GM18499 (cell line): ENCODE data around the gene CFAP68.
A peak's percentile ranks its signal among the peaks of the same experiment; 100 is the strongest.
"Not testable (repeated sequence)": the region's sequence is repeated elsewhere in the genome, so short reads cannot be mapped to it uniquely, and the experiment has no call there.

Experiments
- ATAC-seq: cut with Tn5 transposase; IDR thresholded peaks from one replicate; pipeline ENCODE4 v1.9.1; 2021; ENCODE audit warnings: moderate number of reproducible peaks; ENCODE audit not compliant: insufficient read depth, unreplicated experiment

The CFAP68 gene

GRCh38 chr11:111916768-111917167 lies 37.4 kb downstream of the CFAP68 start:
- no peak for ATAC-seq

GRCh38 chr11:111917312-111917711 lies 38.0 kb downstream of the CFAP68 start:
- ATAC-seq, result no peak

- no peak for ATAC-seq
These were observed 38.4 kb downstream of the CFAP68 start for GRCh38 chr11:111917788-111918187.

- no peak for ATAC-seq
These were observed 39.3 kb downstream of the CFAP68 start, which contains the start of gene C11orf52 for GRCh38 chr11:111918390-111919256. TSS of gene C11orf52 (plus strand) at chr11:111918913. CDS start at chr11:111918973, 60 bp downstream.

GRCh38 chr11:111920908-111921307 lies 41.6 kb downstream of the CFAP68 start:
- ATAC-seq, result no peak

- ATAC-seq, result no peak
These were observed 42.3 kb downstream of the CFAP68 start for GRCh38 chr11:111921541-111922230.

- no peak for ATAC-seq
These were observed 43.5 kb downstream of the CFAP68 start for GRCh38 chr11:111922803-111923202.

- no peak for ATAC-seq
These were observed 44.0 kb downstream of the CFAP68 start for GRCh38 chr11:111923351-111923788.

GRCh38 chr11:111923951-111924350 lies 44.6 kb downstream of the CFAP68 start:
- no peak for ATAC-seq

- ATAC-seq, result no peak
These were observed 46.6 kb downstream of the CFAP68 start for GRCh38 chr11:111925953-111926352.

- ATAC-seq, result peak; percentile 77
These were observed 47.4 kb downstream of the CFAP68 start for GRCh38 chr11:111926505-111927391.

- ATAC-seq, result no peak
These were observed 51.1 kb downstream of the CFAP68 start for GRCh38 chr11:111930472-111930871.

GRCh38 chr11:111932611-111932950 lies 53.2 kb downstream of the CFAP68 start:
- no peak for ATAC-seq

GRCh38 chr11:111933176-111933575 lies 53.8 kb downstream of the CFAP68 start:
- ATAC-seq, result not testable (repeated sequence)

GRCh38 chr11:111933872-111934271 lies 54.5 kb downstream of the CFAP68 start:
- ATAC-seq, result no peak

- ATAC-seq, result no peak
These were observed 55.0 kb downstream of the CFAP68 start for GRCh38 chr11:111934306-111934705.
